Measurements from ENCODE around the gene YWHAQ. TPM values are rescaled to one million over a fixed set of nuclear protein-coding genes. Genes with fewer than 3 reads are reported as not detected.
"Not testable (repeated sequence)": the region's sequence is repeated elsewhere in the genome, so short reads cannot be mapped to it uniquely, and the experiment has no call there.

The YWHAQ gene
- total RNA-seq, 2 experiments from 2014 or later: 191 to 216 TPM

DNA sequence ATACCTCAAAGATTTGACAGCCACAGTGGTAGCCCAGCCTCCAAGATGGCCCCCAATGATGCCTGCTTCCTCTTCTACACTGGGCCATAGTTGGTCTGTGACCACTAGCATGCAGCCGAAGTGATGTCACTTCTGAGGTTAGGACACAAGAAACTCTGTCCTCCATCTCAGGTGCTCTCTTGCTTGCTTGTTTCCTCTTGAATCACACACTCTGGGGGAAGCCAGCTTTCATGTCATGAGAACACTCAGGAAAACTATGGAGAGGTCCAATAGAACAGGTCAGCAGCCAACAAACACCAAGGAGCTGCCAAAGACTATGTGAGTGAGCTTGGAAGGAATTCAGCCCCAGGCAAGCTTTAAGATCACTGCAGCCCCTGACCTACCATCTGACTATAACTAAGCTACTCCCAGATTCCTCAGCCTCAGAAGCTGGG lies 71.8 kb downstream of the YWHAQ start:
- no peak for ATAC-seq (ENCODE audit: low read depth)
- Mint-ChIP-seq H3K4me3 (no peak overlapping the region), H3K9me3 (no peaks in the 10 kb centered on the region), H3K27ac (peak overlapping the region; percentile 42), H3K27me3 (no peaks in the 10 kb centered on the region), H3K36me3 (peaks cover 22% of the 10 kb centered on the region), H3K4me1 (peaks cover 27% of the 10 kb centered on the region)
- POLR2A ChIA-PET: interaction anchor here (0.6 to 0.9 kb wide), 3 partner anchors 49 to 71 kb away, joined by 3 to 7 read pairs (median 4); no protein-coding TSS in a partner anchor
- DNase-seq: no peak

DNA sequence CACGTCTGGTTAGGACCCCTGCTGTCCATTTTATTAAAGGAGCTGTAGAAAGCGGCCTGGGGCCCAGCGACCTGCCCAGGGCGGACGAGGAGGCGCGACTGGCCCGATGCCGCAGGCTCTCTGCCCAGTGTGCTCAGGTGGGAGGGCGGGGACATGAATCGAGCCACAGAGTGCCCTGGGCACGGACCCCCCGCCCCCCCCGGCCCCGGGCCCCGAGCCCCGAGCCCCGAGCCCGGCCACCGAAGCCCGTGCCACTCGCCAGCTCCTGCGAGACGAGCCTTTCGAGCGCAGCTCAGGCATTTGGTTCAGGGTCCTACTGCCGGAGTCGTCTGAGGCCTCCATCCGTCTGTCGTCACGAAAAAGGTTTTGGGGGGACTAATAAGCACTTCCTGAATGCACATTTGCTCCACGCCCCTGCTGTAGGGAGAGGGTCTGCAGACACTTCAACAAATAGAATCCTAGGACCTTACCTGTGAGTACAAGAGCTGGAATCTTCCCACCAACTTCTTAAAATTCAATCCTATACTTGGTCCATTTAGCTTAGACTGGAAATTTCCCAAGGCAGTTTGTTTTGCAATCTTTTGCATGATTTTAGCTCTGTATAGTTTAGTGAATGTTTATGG lies 74.6 kb downstream of the YWHAQ start:
- peak overlapping the region; percentile 97 for H3K4me3 Mint-ChIP-seq
- POLR2A ChIA-PET: interaction anchor here (0.5 to 3.1 kb wide), 27 partner anchors 8 to 851 kb away, joined by 3 to 38 read pairs (median 4); partner anchors contain the start of genes IAH1, ITGB1BP1, TAF1B and YWHAQ
- H3K27ac Mint-ChIP-seq: peak overlapping the region; percentile 94
- DNase-seq (no peak), ATAC-seq (ENCODE audit: low read depth) (peak; percentile 29)
- no peaks in the 10 kb centered on the region for H3K9me3 Mint-ChIP-seq
- no peaks in the 10 kb centered on the region for H3K27me3 Mint-ChIP-seq
- peaks cover 19% of the 10 kb centered on the region for H3K36me3 Mint-ChIP-seq
- peaks cover 40% of the 10 kb centered on the region for H3K4me1 Mint-ChIP-seq

DNA sequence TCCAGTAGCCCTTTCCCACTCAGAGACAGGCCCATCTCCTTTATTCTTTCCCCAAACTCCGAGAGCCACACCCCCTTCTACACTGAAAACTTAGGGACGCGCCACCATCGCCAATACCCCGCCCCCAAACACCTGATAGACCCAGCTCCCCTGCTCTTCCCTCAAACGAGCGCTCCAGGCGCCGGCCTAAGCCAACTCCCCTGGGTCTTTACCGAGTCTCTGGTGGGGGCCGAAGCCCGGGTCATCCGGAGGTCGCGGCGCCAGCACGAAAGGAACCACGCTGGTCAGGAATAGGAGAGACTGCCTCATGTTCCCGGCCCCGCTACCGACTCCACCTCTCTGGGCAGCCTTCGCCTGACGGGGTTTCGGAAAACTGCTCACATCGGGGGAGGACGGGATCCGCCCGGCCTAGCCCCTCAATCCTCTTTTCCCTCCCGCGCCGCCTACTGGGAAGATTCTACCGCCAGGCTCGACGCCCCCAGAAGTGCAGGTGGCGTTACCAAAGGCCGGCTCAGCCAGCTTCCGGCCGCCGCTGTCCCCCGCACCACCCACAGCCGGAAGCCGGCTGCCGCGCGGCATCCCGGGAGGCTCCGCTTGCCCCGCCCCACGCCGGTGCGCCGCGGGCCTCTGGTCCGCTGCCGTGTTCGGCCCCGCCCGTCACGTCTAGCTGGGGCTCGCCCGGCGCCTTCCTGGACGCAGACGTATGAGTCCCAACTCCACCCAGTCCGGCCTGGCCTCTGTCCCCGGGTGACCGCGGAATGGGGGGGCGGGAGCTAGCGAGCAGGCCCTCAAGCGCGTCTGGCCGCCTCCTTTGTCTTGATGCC lies 75.3 kb downstream of the YWHAQ start, which contains the start of gene ADAM17:
TSS of gene ADAM17 (minus strand) at position 534 of the 824 bp plus-strand sequence. CDS start at position 309, 225 bp downstream.
- H3K27me3 Mint-ChIP-seq: no peaks in the 10 kb centered on the region
- peak within 1 kb of the TSS; percentile 94 for H3K27ac Mint-ChIP-seq
- peaks cover 17% of the 10 kb centered on the region for H3K36me3 Mint-ChIP-seq
- POLR2A ChIA-PET: interaction anchor here (0.7 to 3.1 kb wide), 31 partner anchors 9 to 852 kb away, joined by 3 to 38 read pairs (median 4); partner anchors contain the start of genes IAH1, ITGB1BP1, TAF1B and YWHAQ
- peak; percentile 95 for DNase-seq
- peak; percentile 92 for ATAC-seq (ENCODE audit: low read depth)
- H3K4me1 Mint-ChIP-seq: peaks cover 41% of the 10 kb centered on the region
- peak within 1 kb of the TSS; percentile 97 for H3K4me3 Mint-ChIP-seq
- no peaks in the 10 kb centered on the region for H3K9me3 Mint-ChIP-seq

DNA sequence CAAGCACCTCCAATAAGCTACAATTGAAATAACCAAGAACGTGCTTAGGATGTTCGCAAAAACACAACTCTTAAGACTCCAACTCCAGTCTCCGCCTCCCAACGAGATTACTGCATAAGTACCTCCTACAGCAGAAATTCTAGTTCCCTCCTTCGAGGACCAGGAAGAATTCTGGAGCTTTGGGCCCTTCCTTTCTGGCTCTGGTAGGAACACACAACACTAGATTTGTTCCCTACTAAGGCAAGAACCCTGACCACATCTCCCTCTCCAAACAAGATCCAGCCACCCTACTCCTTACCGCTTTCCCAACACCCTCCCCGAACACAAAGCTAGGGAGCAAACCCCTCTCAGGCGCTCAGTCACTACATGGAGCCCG lies 75.9 kb downstream of the YWHAQ start:
- Mint-ChIP-seq H3K27ac (peak overlapping the region; percentile 89), H3K4me3 (peak overlapping the region; percentile 97), H3K4me1 (peaks cover 41% of the 10 kb centered on the region), H3K27me3 (no peaks in the 10 kb centered on the region), H3K9me3 (no peaks in the 10 kb centered on the region), H3K36me3 (peaks cover 13% of the 10 kb centered on the region)
- peak; percentile 17 for ATAC-seq (ENCODE audit: low read depth)
- POLR2A ChIA-PET: interaction anchor here (0.8 to 3.1 kb wide), 15 partner anchors 9 to 288 kb away, joined by 3 to 38 read pairs (median 6); partner anchors contain the start of genes IAH1, TAF1B and YWHAQ
- no peak for DNase-seq

DNA sequence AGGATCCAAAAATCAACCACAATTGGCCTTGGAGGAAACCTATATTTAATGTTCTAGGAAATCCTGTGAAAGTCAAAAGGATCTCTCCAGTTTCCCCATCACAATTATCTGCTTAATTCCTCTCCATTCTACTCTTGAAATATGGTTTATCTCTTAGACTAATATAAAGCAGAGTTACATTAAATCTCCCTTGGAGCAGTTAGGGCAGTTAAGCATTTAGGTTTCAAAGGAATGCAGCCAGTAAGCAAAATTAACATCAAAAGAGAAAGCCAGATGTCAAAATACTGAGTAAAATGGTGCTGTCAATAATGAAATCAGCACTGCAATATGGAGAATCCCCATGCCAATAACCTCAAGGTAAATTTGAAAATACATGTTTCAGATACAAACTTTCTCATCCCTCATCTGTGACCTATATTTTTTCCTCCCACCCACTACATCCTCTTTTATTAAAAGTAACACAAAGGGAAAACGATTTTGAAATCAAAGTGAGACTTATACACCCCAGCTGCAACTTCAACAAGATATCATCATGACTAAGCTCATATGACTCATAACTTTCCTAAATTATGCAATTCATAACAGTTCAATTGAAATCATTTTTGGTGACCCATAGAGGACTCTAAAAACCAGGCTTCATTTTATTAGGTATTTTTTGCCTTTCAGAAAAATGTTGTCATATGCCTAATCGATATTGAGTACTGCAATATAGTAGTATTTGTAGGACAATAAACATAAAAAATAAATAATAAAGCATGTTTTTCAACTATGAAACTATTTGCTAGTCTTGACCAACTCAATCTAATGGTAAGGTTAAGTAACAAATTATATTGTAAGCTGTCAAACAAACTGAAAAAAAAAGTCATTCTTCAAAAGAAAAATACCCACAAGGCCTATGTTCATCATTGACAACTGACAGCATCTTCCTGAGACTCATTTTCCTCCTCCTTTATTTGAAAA lies 78.3 kb downstream of the YWHAQ start:
- POLR2A ChIA-PET: interaction anchor here (1.2 kb wide), 1 partner anchor 130 kb away, joined by 8 read pairs; the partner anchor contains the start of genes CPSF3 and ITGB1BP1
- no peaks in the 10 kb centered on the region for H3K27me3 Mint-ChIP-seq
- DNase-seq (no peak), ATAC-seq (ENCODE audit: low read depth) (no peak)
- H3K4me1 Mint-ChIP-seq: peaks cover 48% of the 10 kb centered on the region
- peak overlapping the region; percentile 54 for H3K27ac Mint-ChIP-seq
- H3K9me3 Mint-ChIP-seq: no peaks in the 10 kb centered on the region
- H3K36me3 Mint-ChIP-seq: peaks cover 4% of the 10 kb centered on the region
- H3K4me3 Mint-ChIP-seq: peak overlapping the region; percentile 37

DNA sequence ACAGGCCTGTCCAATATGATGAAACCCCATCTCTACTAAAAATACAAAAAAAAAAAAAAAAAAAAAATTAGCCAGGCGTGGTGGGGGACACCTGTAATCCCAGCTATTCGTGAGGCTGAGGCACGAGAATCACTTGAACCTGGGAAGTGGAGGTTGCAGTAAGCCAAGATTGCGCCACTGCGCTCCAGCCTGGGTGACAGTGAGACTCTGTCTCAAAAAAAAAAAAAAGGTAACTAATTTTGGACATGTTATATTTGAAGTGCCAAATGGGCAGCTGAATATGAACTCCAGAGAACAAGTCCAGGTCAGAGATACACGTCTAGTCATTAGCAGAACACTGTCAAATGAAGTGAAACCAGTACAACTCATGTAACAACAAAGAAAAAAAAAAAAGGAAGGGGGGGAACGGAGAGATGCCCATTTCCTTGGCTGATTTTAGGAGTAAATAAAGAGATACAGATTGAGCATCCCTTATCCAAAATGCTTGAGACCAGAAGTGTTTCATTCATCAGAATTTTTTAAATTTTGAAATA lies 79.9 kb downstream of the YWHAQ start:
- H3K4me3 Mint-ChIP-seq; ATAC-seq (ENCODE audit: low read depth); H3K36me3 Mint-ChIP-seq; DNase-seq; POLR2A ChIA-PET; H3K27ac Mint-ChIP-seq; H3K27me3 Mint-ChIP-seq; H3K9me3 Mint-ChIP-seq: not testable (repeated sequence)
- H3K4me1 Mint-ChIP-seq: peaks cover 50% of the 10 kb centered on the region

DNA sequence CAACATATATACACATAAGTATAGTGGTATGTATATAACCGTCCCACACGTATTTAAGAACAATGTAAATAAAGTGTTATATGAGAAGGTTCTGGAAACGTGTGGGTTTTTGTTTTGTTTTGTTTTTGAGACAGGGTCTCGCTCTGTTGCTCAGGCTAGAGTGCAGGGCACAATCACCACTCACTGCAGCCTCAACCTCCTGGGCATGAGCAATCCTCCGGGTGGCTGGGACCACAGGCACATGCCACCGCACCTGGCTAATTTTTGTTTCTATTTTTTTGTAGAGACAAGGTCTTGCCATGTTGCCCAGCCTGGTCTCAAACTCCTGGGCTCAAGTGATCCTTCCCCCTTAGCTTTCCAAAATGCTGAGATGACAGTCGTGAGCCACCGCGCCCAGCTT lies 81.4 kb downstream of the YWHAQ start:
- peaks cover 8% of the 10 kb centered on the region for H3K36me3 Mint-ChIP-seq
- no peaks in the 10 kb centered on the region for H3K27me3 Mint-ChIP-seq
- POLR2A ChIA-PET: no interaction called here
- peaks cover 51% of the 10 kb centered on the region for H3K4me1 Mint-ChIP-seq
- no peak for ATAC-seq (ENCODE audit: low read depth)
- no peaks in the 10 kb centered on the region for H3K9me3 Mint-ChIP-seq
- DNase-seq: no peak
- no peak overlapping the region for H3K27ac Mint-ChIP-seq
- no peak overlapping the region for H3K4me3 Mint-ChIP-seq

DNA sequence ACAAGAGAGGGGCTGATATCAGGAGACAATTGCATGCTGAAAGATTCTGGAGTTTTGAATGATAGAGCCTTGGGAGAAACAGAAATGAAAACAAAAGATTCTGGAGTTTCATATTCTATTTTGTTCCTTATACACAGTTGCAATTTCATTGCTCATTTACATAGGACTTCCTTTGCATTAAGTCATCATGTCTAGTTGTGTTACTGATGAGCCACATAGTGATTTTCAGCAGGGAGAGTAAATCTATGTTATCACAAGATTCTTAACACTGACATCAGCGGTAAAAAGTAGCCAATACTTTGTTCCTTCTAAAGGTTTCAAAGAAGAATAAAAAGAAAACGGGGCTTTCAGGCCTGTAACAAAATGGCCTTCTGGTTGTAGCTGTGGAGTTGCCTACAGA lies 82.3 kb downstream of the YWHAQ start:
- Mint-ChIP-seq H3K4me1 (peaks cover 51% of the 10 kb centered on the region), H3K27me3 (no peaks in the 10 kb centered on the region), H3K27ac (peak overlapping the region; percentile 84), H3K36me3 (peaks cover 10% of the 10 kb centered on the region), H3K9me3 (no peaks in the 10 kb centered on the region), H3K4me3 (peak overlapping the region; percentile 76)
- ATAC-seq (ENCODE audit: low read depth) (peak; percentile 70), DNase-seq (no peak)
- POLR2A ChIA-PET: interaction anchor here (0.6 to 0.7 kb wide), 2 partner anchors 127 to 409 kb away, joined by 3 to 4 read pairs; no protein-coding TSS in a partner anchor

DNA sequence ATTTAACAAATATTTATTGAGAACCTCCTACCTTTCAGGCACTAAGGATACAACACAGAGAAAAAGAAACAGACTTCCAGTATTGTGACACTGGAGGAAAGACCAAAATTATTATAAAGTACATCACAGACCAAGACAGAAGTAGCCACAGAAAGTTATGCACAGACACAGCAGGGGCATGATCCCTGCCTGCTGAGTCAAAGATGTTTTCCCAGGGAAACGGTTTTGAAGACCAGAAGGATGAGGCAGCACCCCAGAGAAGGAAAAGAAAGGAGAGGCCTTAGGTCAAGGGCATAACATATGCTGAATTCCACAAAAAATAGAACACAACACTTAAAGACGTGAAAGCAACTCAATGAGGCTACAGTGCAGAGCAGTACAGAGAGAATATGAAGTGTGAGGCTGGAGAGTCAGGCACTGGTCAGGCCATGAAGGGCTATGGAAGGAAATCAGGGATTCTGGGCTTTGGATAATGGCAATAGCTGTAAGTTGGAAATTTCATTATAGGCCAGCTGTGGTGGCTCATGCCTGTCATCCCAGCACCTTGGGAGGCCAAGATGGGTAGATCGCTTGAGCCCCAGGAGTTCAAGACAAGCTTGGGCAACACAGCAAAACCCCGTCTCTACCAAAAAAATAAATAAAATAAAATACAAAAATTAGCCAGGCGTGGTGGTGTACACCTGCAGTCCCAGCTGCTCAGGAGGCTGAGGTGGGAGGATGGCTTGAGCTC lies 83.4 kb downstream of the YWHAQ start:
- no peaks in the 10 kb centered on the region for H3K9me3 Mint-ChIP-seq
- peak overlapping the region; percentile 7 for H3K4me3 Mint-ChIP-seq
- H3K27me3 Mint-ChIP-seq: no peaks in the 10 kb centered on the region
- no peak for ATAC-seq (ENCODE audit: low read depth)
- POLR2A ChIA-PET: interaction anchor here (0.7 kb wide), 1 partner anchor 126 kb away, joined by 4 read pairs; no protein-coding TSS in a partner anchor
- H3K27ac Mint-ChIP-seq: peak overlapping the region; percentile 84
- H3K4me1 Mint-ChIP-seq: peaks cover 51% of the 10 kb centered on the region
- peaks cover 12% of the 10 kb centered on the region for H3K36me3 Mint-ChIP-seq
- no peak for DNase-seq

DNA sequence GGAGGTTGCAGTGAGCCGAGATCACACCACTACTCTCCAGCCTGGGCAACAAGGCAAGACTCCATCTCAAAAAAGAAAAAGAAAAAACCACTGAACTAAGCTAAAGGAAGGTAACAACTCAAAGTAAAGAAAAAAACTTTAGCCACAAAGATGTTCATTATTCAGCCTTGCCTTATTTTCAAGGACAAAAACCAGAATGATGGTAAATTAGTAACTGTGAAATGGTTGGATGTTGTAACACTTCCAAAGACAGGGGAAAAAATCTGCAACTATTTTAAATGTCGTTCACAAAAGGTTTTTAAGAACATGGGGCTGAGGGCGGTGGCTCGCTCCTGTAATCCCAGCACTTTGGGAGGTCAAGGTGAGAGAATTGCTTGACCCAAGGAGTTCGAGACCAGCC lies 85.3 kb downstream of the YWHAQ start:
- POLR2A ChIA-PET: interaction anchor here (1.8 kb wide), 1 partner anchor 10 kb away, joined by 8 read pairs; the partner anchor contains the start of gene ADAM17

DNA sequence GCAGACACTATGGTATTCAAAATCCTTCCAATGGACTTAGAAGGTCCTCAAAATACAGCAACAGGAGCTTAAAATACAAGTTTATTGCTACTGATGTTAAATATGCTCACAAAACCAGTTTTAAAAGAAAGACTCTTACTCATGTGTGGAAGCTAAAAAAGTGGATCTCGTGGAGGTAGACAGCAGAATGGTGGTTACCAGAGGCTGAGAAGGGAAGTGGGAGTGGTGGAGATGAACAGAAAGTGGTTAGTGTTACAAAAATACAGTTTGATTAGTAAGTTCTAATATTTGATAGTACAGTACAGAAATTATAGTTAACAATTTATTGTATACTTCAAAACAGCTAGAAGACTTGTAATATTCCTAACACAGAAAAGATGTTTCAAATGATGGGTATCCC lies 87.2 kb downstream of the YWHAQ start:
- DNase-seq: no peak
- POLR2A ChIA-PET: interaction anchor here (0.6 to 1.3 kb wide), 4 partner anchors 10 to 74 kb away, joined by 3 to 4 read pairs (median 3); no protein-coding TSS in a partner anchor

More for the DNA sequence above, 85.3 kb downstream of the YWHAQ start:
- DNase-seq (no peak), ATAC-seq (ENCODE audit: low read depth) (no peak)
- H3K4me3 Mint-ChIP-seq: no peak overlapping the region
- H3K9me3 Mint-ChIP-seq: no peaks in the 10 kb centered on the region
- peaks cover 16% of the 10 kb centered on the region for H3K36me3 Mint-ChIP-seq
- peaks cover 45% of the 10 kb centered on the region for H3K4me1 Mint-ChIP-seq
- no peaks in the 10 kb centered on the region for H3K27me3 Mint-ChIP-seq
- H3K27ac Mint-ChIP-seq: no peak overlapping the region

More for the DNA sequence above, 87.2 kb downstream of the YWHAQ start:
- Mint-ChIP-seq H3K4me3 (peak overlapping the region; percentile 65), H3K27ac (peak overlapping the region; percentile 13), H3K4me1 (peaks cover 38% of the 10 kb centered on the region), H3K36me3 (peaks cover 16% of the 10 kb centered on the region), H3K9me3 (no peaks in the 10 kb centered on the region), H3K27me3 (no peaks in the 10 kb centered on the region)
- ATAC-seq (ENCODE audit: low read depth): peak; percentile 62

Data from activated naive CD8-positive, alpha-beta T cell treated with anti-CD3 and anti-CD28 coated beads, Interleukin-2, amount 10 ng/mL, durations not matched to agents 7 days and 5 days (primary cell).